HepG2 (cell line): ENCODE data around the gene PPP1R12A. TPM values are rescaled to one million over a fixed set of nuclear protein-coding genes. Genes with fewer than 3 reads are reported as not detected.

Experiments used
- ATAC-seq: fragments of 200-7000 bp; cut with Tn5 transposase; 3 replicates; pipeline ENCODE4 v1.9.1; 2020; ENCODE audit warnings: mild to moderate bottlenecking, moderate library complexity
- BruUV-seq: library from RNA; stranded (reverse); fragments of 400-500 nt; replicated peaks from 2 replicates; lab custom pipeline; 2021; lab: Mats Ljungman, UMichigan
- CTCF ChIA-PET: fragments of 300-600 bp; formaldehyde crosslinking; extraction: SDS; loops from one replicate; lab custom pipeline; 2021; ENCODE audit warnings: low total read pairs, inconsistent platforms, low intra/inter-chr PET ratio; lab: Yijun Ruan, JAX
- POLR2A ChIA-PET: fragments of 350-600 bp; sonication (Branson Sonifier 250); formaldehyde crosslinking; loops from one replicate; lab custom pipeline; 2020; ENCODE audit warnings: antibody characterized with exemption, inconsistent platforms; lab: Yijun Ruan, JAX
- DNase-seq: peaks from one replicate; pipeline ENCODE4 v3.0.0-alpha.2; 2015; ENCODE audit warnings: low spot score
- FAIRE-seq: peaks from 3 replicates; lab custom pipeline; 2011; peaks lifted over from hg19 to GRCh38; lab: Jason Lieb, UNC
- H2AFZ ChIP-seq: one replicate; pipeline ENCODE4 v1.6.1; 2011; ENCODE audit warnings: low read length, inconsistent platforms
- H3K27ac ChIP-seq: fragments of 300-600 bp; 3 replicates; pipeline ENCODE4 v1.8.0; 2011; ENCODE audit warnings: mixed run types, mild to moderate bottlenecking, mixed read lengths, low read length, inconsistent platforms; ENCODE audit not compliant: insufficient read depth; ENCODE audit errors: extremely low read length
- H3K27me3 ChIP-seq, 2 experiments: fragments of 200-600 bp in 1 of 2; 2 replicates in 1 of 2; 3 replicates in 1 of 2; pipeline versions ENCODE4 v1.6.0 to v1.8.0; 2011; ENCODE audit warnings: low read length in 2 of 2, mild to moderate bottlenecking in 2 of 2, moderate library complexity in 2 of 2, inconsistent platforms in 1 of 2; ENCODE audit not compliant: insufficient read depth in 2 of 2, control insufficient read depth in 1 of 2
- H3K36me3 ChIP-seq, 2 experiments: fragments of 200-600 bp in 1 of 2; replicated peaks in 1 of 2; 2 replicates in 1 of 2; 3 replicates in 1 of 2; pipeline versions ENCODE4 v1.5.1 to v1.8.0; 2011; ENCODE audit warnings: low read length in 2 of 2, inconsistent platforms in 1 of 2; ENCODE audit not compliant: insufficient read depth in 2 of 2, control insufficient read depth in 1 of 2
- H3K4me1 ChIP-seq: 2 replicates; pipeline ENCODE4 v1.5.1; 2012; ENCODE audit warnings: low read length, inconsistent platforms; ENCODE audit not compliant: insufficient read depth
- H3K4me2 ChIP-seq: 2 replicates; pipeline ENCODE4 v1.6.0; 2011; ENCODE audit warnings: low read depth, low read length, inconsistent platforms
- H3K4me3 ChIP-seq, 3 experiments: fragments of 200-600 bp in 1 of 3; sonication (generic), shearing (Covaris generic) in 1 of 3; replicated peaks in 1 of 3; 2 replicates each; pipeline ENCODE4 v1.5.1; 2011 to 2016; ENCODE audit warnings: low read length in 3 of 3, inconsistent platforms in 2 of 3, low read depth in 2 of 3, mild to moderate bottlenecking in 2 of 3, control low read depth in 1 of 3, mixed read lengths in 1 of 3; ENCODE audit not compliant: insufficient read depth in 1 of 3
- H3K79me2 ChIP-seq: one replicate; pipeline ENCODE4 v1.6.1; 2011; ENCODE audit warnings: low read length, inconsistent platforms; ENCODE audit not compliant: insufficient read depth
- H3K9ac ChIP-seq: 2 replicates; pipeline ENCODE4 v1.6.0; 2011; ENCODE audit warnings: mild to moderate bottlenecking, low read depth, low read length, inconsistent platforms; ENCODE audit not compliant: insufficient read depth
- H3K9me3 ChIP-seq: 2 replicates; pipeline ENCODE4 v1.5.1; 2012; ENCODE audit warnings: mild to moderate bottlenecking, low read length
- H4K20me1 ChIP-seq: 2 replicates; pipeline ENCODE4 v1.6.0; 2011; ENCODE audit warnings: inconsistent platforms, mild to moderate bottlenecking, low read length, moderate library complexity; ENCODE audit not compliant: insufficient read depth
- E2F1 ChIP-seq: sonication (generic); formaldehyde crosslinking; IDR thresholded peaks from 2 replicates; pipeline ENCODE4 v1.5.0; 2020; ENCODE audit warnings: missing genetic modification reagents
- GZF1 ChIP-seq: sonication (generic); formaldehyde crosslinking; IDR thresholded peaks from 2 replicates; pipeline ENCODE4 v1.5.1; 2020; ENCODE audit warnings: mild to moderate bottlenecking, missing genetic modification reagents
- HCFC1 ChIP-seq: fragments of 150-350 bp; IDR thresholded peaks from 2 replicates; pipeline ENCODE4 v1.6.1; 2014; ENCODE audit warnings: low read depth, low read length
- PTBP1 ChIP-seq: fragments of 200-400 bp; formaldehyde crosslinking; IDR thresholded peaks from 2 replicates; pipeline ENCODE4 v1.6.1; 2018; ENCODE audit warnings: low read length, low read depth; ENCODE audit not compliant: poor library complexity, severe bottlenecking
- SNRNP70 ChIP-seq: fragments of 200-400 bp; formaldehyde crosslinking; IDR thresholded peaks from 2 replicates; pipeline ENCODE4 v1.6.1; 2017; ENCODE audit warnings: mild to moderate bottlenecking, low read depth, low read length, moderate library complexity
- SPEN ChIP-seq: sonication (generic); formaldehyde crosslinking; IDR thresholded peaks from 2 replicates; pipeline ENCODE4 v1.5.1; 2020; ENCODE audit warnings: low read depth, mild to moderate bottlenecking, missing genetic modification reagents
- TGIF2 ChIP-seq: IDR thresholded peaks from 2 replicates; pipeline ENCODE4 v1.6.1; 2016; ENCODE audit warnings: control low read depth, missing compliant biosample characterization
- ZNF318 ChIP-seq: sonication (generic); formaldehyde crosslinking; IDR thresholded peaks from 2 replicates; pipeline ENCODE4 v1.4.0; 2020; ENCODE audit warnings: mild to moderate bottlenecking, missing genetic modification reagents
- ZNF430 ChIP-seq: sonication (generic); formaldehyde crosslinking; IDR thresholded peaks from 2 replicates; pipeline ENCODE4 v1.9.0; 2021; ENCODE audit warnings: mild to moderate bottlenecking, missing genetic modification reagents
- ZNF777 ChIP-seq: sonication (generic); formaldehyde crosslinking; IDR thresholded peaks from 2 replicates; pipeline ENCODE4 v1.4.0; 2020; ENCODE audit warnings: missing genetic modification reagents
- WGBS: methylation state at CpG from one replicate; pipeline ENCODE4 v1.1.6; 2017; ENCODE audit warnings: low lambda C conversion rate; 5-methylcytosine and 5-hydroxymethylcytosine counted together
- in situ Hi-C: cut with HindIII; loops from 2 replicates; pipeline ENCODE4 v1.10.0; 2017; ENCODE audit warnings: low pct_unique_long_range_greater_than_20kb; ENCODE audit not compliant: extremely low pct_ligation_motif_present
- intact Hi-C: fragments of 100-400 bp; cut with micrococcal nuclease; formaldehyde crosslinking; loops from one replicate; pipeline ENCODE4 v1.10.0; 2022; ENCODE audit not compliant: unreplicated experiment
- polyA plus RNA-seq, 8 experiments: library from polyadenylated mRNA; depleted of rRNA in 3 of 8; stranded (reverse) in 7 of 8; unstranded in 1 of 8; fragments of >200 nt; fragmentation: Illumina TruSeq in 4 of 8; extraction: Trizol in 4 of 8; gene quantifications; 2 replicates each; pipeline versions ENCODE4 v1.2.1 to v1.2.3, GENCODE V29; 2011 to 2016; ENCODE audit warnings: low read depth in 4 of 8, missing spikeins in 1 of 8, mixed read lengths in 1 of 8; ENCODE audit not compliant: insufficient read depth in 1 of 8
- total RNA-seq, 5 experiments: library from RNA; depleted of rRNA; stranded (reverse); fragments of >200 nt; fragmentation: Illumina TruSeq; extraction: Trizol; gene quantifications; 2 replicates each; pipeline ENCODE4 v1.2.3, GENCODE V29; 2016; ENCODE audit warnings: low read depth in 1 of 5

PPP1R12A gene
- total and polyA plus RNA-seq, 2 of the 13 experiments (the other 11 are each of a cell fraction or from before 2014, with no cell fraction given) = 23.8 to 50.0 TPM

GRCh38 chr12:79925492-79925891, 9.4 kb downstream of the PPP1R12A start:
- Histone ChIP-seq H2AFZ (no peak overlapping the region), H3K9ac (no peak overlapping the region), H3K79me2 (peaks cover 93% of the 10 kb centered on the region), H3K4me2 (no peak overlapping the region), H3K27ac (no peak overlapping the region), H3K4me1 (no peaks in the 10 kb centered on the region), H4K20me1 (peaks cover 11% of the 10 kb centered on the region), H3K4me3 (no peak overlapping the region), H3K9me3 (no peaks in the 10 kb centered on the region), H3K36me3 (no peaks in the 10 kb centered on the region; a peak in 1 of 5 replicates), H3K27me3 (no peaks in the 10 kb centered on the region; a peak in 1 of 5 replicates)
- intact Hi-C loops = no loop called here
- ATAC-seq (no peak), FAIRE-seq (no peak), DNase-seq (no peak)
- POLR2A ChIA-PET = no interaction called here
- CTCF ChIA-PET = no interaction called here
- TF ChIP-seq GZF1 = no peak
- no peak for TF ChIP-seq PTBP1
- in situ Hi-C loops = no loop called here
- 97% methylated on average over 1 of the region's 1 CpG for WGBS
- no TSS peak for BruUV-seq

GRCh38 chr12:79921786-79922185, 13.1 kb downstream of the PPP1R12A start:
- Histone ChIP-seq H3K9me3 (no peaks in the 10 kb centered on the region), H3K27me3 (no peaks in the 10 kb centered on the region; a peak in 1 of 5 replicates), H3K27ac (no peak overlapping the region), H3K36me3 (no peaks in the 10 kb centered on the region), H3K4me2 (no peak overlapping the region), H3K4me1 (no peaks in the 10 kb centered on the region), H4K20me1 (peaks cover 10% of the 10 kb centered on the region), H2AFZ (no peak overlapping the region), H3K9ac (no peak overlapping the region), H3K79me2 (peaks cover 88% of the 10 kb centered on the region), H3K4me3 (no peak overlapping the region)
- in situ Hi-C loops = no loop called here
- DNase-seq (no peak), ATAC-seq (no peak), FAIRE-seq (no peak)
- intact Hi-C loops = no loop called here
- ChIA-PET POLR2A (no interaction called here), CTCF (no interaction called here)
- no TSS peak for BruUV-seq
- 100% methylated on average over 1 of the region's 1 CpG for WGBS
- TF ChIP-seq SPEN (CRISPR knock-in tag) (no peak), ZNF777 (CRISPR knock-in tag) (no peak), TGIF2 (CRISPR knock-in tag) (no peak), SNRNP70 (no peak), E2F1 (CRISPR knock-in tag) (no peak), ZNF318 (no peak), HCFC1 (no peak), ZNF430 (CRISPR knock-in tag) (no peak)
